K562 (cell line): Measurements from ENCODE around the gene ZBTB33. TPM values are rescaled to one million over a fixed set of nuclear protein-coding genes. Genes with fewer than 3 reads are reported as not detected.

Source experiments
- ARID2 ChIP-seq: fragments of 450-650 bp; IDR thresholded peaks from 2 replicates; pipeline ENCODE4 v1.6.1; 2017; ENCODE audit warnings: antibody characterized with exemption, mild to moderate bottlenecking
- CXXC5 ChIP-seq: fragments of 250-450 bp; sonication (Bioruptor Pico); IDR thresholded peaks from 2 replicates; pipeline ENCODE4 v1.8.0; 2022; ENCODE audit warnings: inconsistent platforms, mild to moderate bottlenecking, moderate library complexity
- EGR1 ChIP-seq: fragments of 450-650 bp; conservative IDR thresholded peaks from 2 replicates; pipeline ENCODE4 v1.6.1; 2017; ENCODE audit warnings: mild to moderate bottlenecking
- KAT7 ChIP-seq: sonication (generic); formaldehyde crosslinking; IDR thresholded peaks from 2 replicates; pipeline ENCODE4 v1.8.0; 2022; ENCODE audit warnings: missing genetic modification reagents, mild to moderate bottlenecking, borderline replicate concordance
- KHSRP ChIP-seq: fragments of 450-650 bp; IDR thresholded peaks from 2 replicates; pipeline ENCODE4 v1.6.1; 2017
- NCOA4 ChIP-seq: fragments of 450-650 bp; IDR thresholded peaks from 2 replicates; pipeline ENCODE4 v1.6.1; 2018; ENCODE audit warnings: mild to moderate bottlenecking; ENCODE audit not compliant: partially characterized antibody
- NR4A1 ChIP-seq, 2 experiments: fragments of 250-450 bp in 1 of 2; fragments of 450-650 bp in 1 of 2; sonication (Bioruptor Pico) in 1 of 2; IDR thresholded peaks; 2 replicates each; pipeline versions ENCODE4 v1.4.0 to v1.6.1; 2016 to 2020; ENCODE audit warnings: mild to moderate bottlenecking in 2 of 2, missing compliant biosample characterization in 1 of 2, missing genetic modification characterization in 1 of 2, moderate library complexity in 1 of 2
- PTTG1 ChIP-seq: fragments of 450-650 bp; IDR thresholded peaks from 2 replicates; pipeline ENCODE4 v1.6.1; 2016; ENCODE audit warnings: low read depth, mild to moderate bottlenecking, missing genetic modification characterization, missing compliant biosample characterization
- PURB ChIP-seq: sonication (generic); formaldehyde crosslinking; IDR thresholded peaks from 2 replicates; pipeline ENCODE4 v1.9.0; 2021; ENCODE audit warnings: low read depth, mild to moderate bottlenecking, missing genetic modification reagents
- RAD51 ChIP-seq: fragments of 450-650 bp; IDR thresholded peaks from 2 replicates; pipeline ENCODE4 v1.7.1; 2016; ENCODE audit warnings: low read depth, mild to moderate bottlenecking, borderline replicate concordance
- SMAD3 ChIP-seq: fragments of 450-650 bp; formaldehyde crosslinking; conservative IDR thresholded peaks from 2 replicates; pipeline ENCODE4 v1.4.0; 2020; ENCODE audit warnings: mild to moderate bottlenecking
- TEAD1 ChIP-seq, 2 experiments: fragments of 450-650 bp in 1 of 2; sonication (generic) in 1 of 2; formaldehyde crosslinking; IDR thresholded peaks; 2 replicates each; pipeline versions ENCODE4 v1.4.0 to v1.8.0; 2020 to 2022; ENCODE audit warnings: mild to moderate bottlenecking in 2 of 2, missing genetic modification reagents in 1 of 2
- TOE1 ChIP-seq, 2 experiments: fragments of 450-650 bp in 1 of 2; sonication (generic) in 1 of 2; formaldehyde crosslinking in 1 of 2; IDR thresholded peaks; 2 replicates each; pipeline versions ENCODE4 v1.7.1 to v1.8.0; 2016 to 2022; ENCODE audit warnings: borderline replicate concordance in 2 of 2, mild to moderate bottlenecking in 2 of 2, antibody characterized with exemption in 1 of 2, inconsistent platforms in 1 of 2, low read depth in 1 of 2, missing genetic modification reagents in 1 of 2, moderate library complexity in 1 of 2
- TSC22D4 ChIP-seq: fragments of 450-650 bp; IDR thresholded peaks from 2 replicates; pipeline ENCODE4 v1.6.1; 2016; ENCODE audit warnings: missing genetic modification characterization, missing biosample characterization, control low read depth
- ZNF232 ChIP-seq: sonication (generic); formaldehyde crosslinking; IDR thresholded peaks from 2 replicates; pipeline ENCODE4 v1.8.0; 2022; ENCODE audit warnings: mild to moderate bottlenecking, missing genetic modification reagents
- ZNF24 ChIP-seq: fragments of 450-650 bp; IDR thresholded peaks from 2 replicates; pipeline ENCODE4 v1.6.1; 2016
- polyA plus RNA-seq, 8 experiments: library from polyadenylated mRNA; depleted of rRNA in 4 of 8; stranded (reverse) in 5 of 8; unstranded in 3 of 8; fragments of >200 nt; fragmentation: Nextera tagmentation in 2 of 8; fragmentation: Illumina TruSeq in 1 of 8; extraction: Ambion mirVana in 2 of 8; extraction: Trizol in 1 of 8; gene quantifications; 2 replicates each; pipeline versions ENCODE4 v1.2.1 to v1.2.3, GENCODE V29; 2011 to 2014; ENCODE audit warnings: inconsistent platforms in 1 of 8, missing spikeins in 1 of 8
- total RNA-seq, 7 experiments: library from RNA; depleted of rRNA in 6 of 7; stranded (reverse); fragments of >200 nt in 6 of 7; fragmentation: Illumina TruSeq in 2 of 7; extraction: Trizol in 2 of 7; gene quantifications; 2 replicates each; pipeline versions ENCODE4 v1.2.1 to v1.2.3, GENCODE V29; 2011 to 2021; ENCODE audit warnings: low replicate concordance in 1 of 7
- TF ChIP-seq, protein P1 (sequence below): fragments of 250-450 bp; sonication (Bioruptor Pico); IDR thresholded peaks from 2 replicates; pipeline ENCODE4 v1.4.0; 2020; ENCODE audit warnings: mild to moderate bottlenecking, moderate library complexity
- TF ChIP-seq, protein P2 (sequence below): fragments of 250-450 bp; sonication (Bioruptor Pico); IDR thresholded peaks from 2 replicates; pipeline ENCODE4 v1.9.0; 2021; ENCODE audit warnings: mild to moderate bottlenecking, inconsistent platforms
- TF ChIP-seq, protein P3 (sequence below): sonication (generic); formaldehyde crosslinking; IDR thresholded peaks from 2 replicates; pipeline ENCODE4 v1.4.0; 2020; ENCODE audit warnings: mild to moderate bottlenecking, missing genetic modification reagents
- TF ChIP-seq, protein P4 (sequence below): sonication (generic); formaldehyde crosslinking; IDR thresholded peaks from 2 replicates; pipeline ENCODE4 v1.8.1; 2022; ENCODE audit warnings: missing genetic modification reagents

Gene ZBTB33
- total and polyA plus RNA-seq, 9 of the 15 experiments (the other 6 are each of a cell fraction or from before 2014, with no cell fraction given) = 5.6 to 29.8 (median 15.6) TPM

DNA sequence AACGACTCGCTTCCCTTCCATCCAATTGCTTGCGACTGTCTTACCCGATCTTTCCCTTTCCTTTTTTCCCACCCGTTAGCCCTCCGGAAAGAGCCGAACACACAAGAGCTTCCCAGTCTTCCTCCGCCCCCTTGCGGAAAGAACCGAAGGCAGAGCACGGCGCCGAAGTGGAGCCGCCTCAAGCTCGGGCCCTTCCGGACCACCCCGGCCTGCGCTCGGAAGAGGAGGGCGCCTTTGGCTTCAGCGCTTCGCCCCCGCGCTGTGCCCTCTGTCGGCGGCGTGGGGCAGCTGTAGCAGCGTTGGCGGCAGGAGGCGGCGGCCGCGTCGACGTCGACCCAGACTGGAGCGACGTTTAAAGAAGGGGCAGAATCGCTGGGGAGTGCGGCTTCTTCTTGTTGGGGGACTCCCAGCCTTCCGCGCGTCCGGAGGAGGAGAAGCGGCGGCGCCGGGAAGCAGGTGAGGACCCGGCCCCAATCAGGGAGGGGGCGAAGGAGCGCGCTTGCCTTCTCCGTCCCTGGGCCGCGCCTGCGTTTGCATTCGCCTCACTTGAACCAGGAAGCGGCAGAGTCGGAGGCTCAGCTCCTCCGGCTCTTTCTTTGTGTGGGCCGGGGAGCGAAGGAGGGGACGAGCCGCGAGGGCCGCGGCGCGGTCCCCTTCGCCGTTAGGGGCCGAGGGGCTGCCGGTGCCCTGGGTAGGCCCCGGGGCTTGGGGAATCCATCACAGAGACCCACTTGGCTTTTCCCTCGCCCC, at the start of gene ZBTB33 (continued):
- TF ChIP-seq EGR1 (peak; percentile 96), RAD51 (no peak), KAT7 (peak; percentile 89; the same call in 1 of the 2 replicates), CXXC5 (peak; percentile 92), ZNF232 (0 out of 2 replicates have a peak, but pooled peaks have one; percentile 74), NR4A1 (CRISPR knock-in tag; IDR thresholded peaks at IDR 0.05) (no peak), NR4A1 (tag; IDR thresholded peaks at IDR 0.05) (no peak), TSC22D4 (tag) (no peak), NCOA4 (no peak), PURB (CRISPR knock-in tag) (no peak), SMAD3 (CRISPR knock-in tag) (no peak), PTTG1 (tag) (no peak), TEAD1 (CRISPR knock-in tag; IDR thresholded peaks at IDR 0.05) (0 out of 4 replicates have a peak, but pooled peaks of 1 of the 2 experiments have one; percentile 53), ARID2 (no peak), KHSRP (no peak), ZNF24 (no peak), TOE1 (IDR thresholded peaks at IDR 0.05; ENCODE audit: borderline replicate concordance) (no peak), TOE1 (CRISPR knock-in tag; IDR thresholded peaks at IDR 0.05; ENCODE audit: borderline replicate concordance, low read depth) (no peak)
- TF ChIP-seq, protein P1, sequence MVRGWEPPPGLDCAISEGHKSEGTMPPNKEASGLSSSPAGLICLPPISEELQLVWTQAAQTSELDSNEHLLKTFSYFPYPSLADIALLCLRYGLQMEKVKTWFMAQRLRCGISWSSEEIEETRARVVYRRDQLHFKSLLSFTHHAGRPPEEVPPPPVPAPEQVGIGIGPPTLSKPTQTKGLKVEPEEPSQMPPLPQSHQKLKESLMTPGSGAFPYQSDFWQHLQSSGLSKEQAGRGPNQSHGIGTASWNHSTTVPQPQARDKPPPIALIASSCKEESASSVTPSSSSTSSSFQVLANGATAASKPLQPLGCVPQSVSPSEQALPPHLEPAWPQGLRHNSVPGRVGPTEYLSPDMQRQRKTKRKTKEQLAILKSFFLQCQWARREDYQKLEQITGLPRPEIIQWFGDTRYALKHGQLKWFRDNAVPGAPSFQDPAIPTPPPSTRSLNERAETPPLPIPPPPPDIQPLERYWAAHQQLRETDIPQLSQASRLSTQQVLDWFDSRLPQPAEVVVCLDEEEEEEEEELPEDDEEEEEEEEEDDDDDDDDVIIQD (CRISPR knock-in tag) = no peak
- TF ChIP-seq, protein P2, sequence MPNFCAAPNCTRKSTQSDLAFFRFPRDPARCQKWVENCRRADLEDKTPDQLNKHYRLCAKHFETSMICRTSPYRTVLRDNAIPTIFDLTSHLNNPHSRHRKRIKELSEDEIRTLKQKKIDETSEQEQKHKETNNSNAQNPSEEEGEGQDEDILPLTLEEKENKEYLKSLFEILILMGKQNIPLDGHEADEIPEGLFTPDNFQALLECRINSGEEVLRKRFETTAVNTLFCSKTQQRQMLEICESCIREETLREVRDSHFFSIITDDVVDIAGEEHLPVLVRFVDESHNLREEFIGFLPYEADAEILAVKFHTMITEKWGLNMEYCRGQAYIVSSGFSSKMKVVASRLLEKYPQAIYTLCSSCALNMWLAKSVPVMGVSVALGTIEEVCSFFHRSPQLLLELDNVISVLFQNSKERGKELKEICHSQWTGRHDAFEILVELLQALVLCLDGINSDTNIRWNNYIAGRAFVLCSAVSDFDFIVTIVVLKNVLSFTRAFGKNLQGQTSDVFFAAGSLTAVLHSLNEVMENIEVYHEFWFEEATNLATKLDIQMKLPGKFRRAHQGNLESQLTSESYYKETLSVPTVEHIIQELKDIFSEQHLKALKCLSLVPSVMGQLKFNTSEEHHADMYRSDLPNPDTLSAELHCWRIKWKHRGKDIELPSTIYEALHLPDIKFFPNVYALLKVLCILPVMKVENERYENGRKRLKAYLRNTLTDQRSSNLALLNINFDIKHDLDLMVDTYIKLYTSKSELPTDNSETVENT (CRISPR knock-in tag) = no peak
- TF ChIP-seq, protein P3, sequence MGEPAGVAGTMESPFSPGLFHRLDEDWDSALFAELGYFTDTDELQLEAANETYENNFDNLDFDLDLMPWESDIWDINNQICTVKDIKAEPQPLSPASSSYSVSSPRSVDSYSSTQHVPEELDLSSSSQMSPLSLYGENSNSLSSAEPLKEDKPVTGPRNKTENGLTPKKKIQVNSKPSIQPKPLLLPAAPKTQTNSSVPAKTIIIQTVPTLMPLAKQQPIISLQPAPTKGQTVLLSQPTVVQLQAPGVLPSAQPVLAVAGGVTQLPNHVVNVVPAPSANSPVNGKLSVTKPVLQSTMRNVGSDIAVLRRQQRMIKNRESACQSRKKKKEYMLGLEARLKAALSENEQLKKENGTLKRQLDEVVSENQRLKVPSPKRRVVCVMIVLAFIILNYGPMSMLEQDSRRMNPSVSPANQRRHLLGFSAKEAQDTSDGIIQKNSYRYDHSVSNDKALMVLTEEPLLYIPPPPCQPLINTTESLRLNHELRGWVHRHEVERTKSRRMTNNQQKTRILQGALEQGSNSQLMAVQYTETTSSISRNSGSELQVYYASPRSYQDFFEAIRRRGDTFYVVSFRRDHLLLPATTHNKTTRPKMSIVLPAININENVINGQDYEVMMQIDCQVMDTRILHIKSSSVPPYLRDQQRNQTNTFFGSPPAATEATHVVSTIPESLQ = peak; percentile 84; the same call in 1 of the 2 replicates
- TF ChIP-seq, protein P4, sequence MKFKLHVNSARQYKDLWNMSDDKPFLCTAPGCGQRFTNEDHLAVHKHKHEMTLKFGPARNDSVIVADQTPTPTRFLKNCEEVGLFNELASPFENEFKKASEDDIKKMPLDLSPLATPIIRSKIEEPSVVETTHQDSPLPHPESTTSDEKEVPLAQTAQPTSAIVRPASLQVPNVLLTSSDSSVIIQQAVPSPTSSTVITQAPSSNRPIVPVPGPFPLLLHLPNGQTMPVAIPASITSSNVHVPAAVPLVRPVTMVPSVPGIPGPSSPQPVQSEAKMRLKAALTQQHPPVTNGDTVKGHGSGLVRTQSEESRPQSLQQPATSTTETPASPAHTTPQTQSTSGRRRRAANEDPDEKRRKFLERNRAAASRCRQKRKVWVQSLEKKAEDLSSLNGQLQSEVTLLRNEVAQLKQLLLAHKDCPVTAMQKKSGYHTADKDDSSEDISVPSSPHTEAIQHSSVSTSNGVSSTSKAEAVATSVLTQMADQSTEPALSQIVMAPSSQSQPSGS (CRISPR knock-in tag) = no peak
